ENCODE measurements around the gene DLD.

Gene DLD

GRCh38 chr7:107850643-107851042, 40.3 kb upstream of the DLD start:
- Histone ChIP-seq H3K4me1 (ENCODE audit: control insufficient read depth, insufficient read depth, low read depth, low read length) (no peaks in the 10 kb centered on the region), H2BK15ac (ENCODE audit: low read depth, poor library complexity, severe bottlenecking) (no peak overlapping the region), H3K27ac (ENCODE audit: low read length, poor library complexity, severe bottlenecking) (no peak overlapping the region), H2AK5ac (ENCODE audit: low read length, severe bottlenecking) (no peak overlapping the region), H3K36me3 (ENCODE audit: control insufficient read depth in 1 of 2, insufficient read depth in 2 of 2, low read depth in 1 of 2, low read length in 2 of 2) (no peaks in the 10 kb centered on the region), H2AFZ (ENCODE audit: low read depth, low read length) (no peak overlapping the region), H3K4me3 (ENCODE audit: insufficient read depth in 1 of 2, low read depth in 1 of 2, low read length in 2 of 2) (no peak overlapping the region), H3K79me1 (replicated peaks; ENCODE audit: low read length, poor library complexity, severe bottlenecking) (no peaks in the 10 kb centered on the region), H2BK120ac (ENCODE audit: low read depth, low read length) (no peak overlapping the region), H3K27me3 (ENCODE audit: control insufficient read depth in 1 of 2, insufficient read depth in 1 of 2, low read length in 2 of 2) (peaks cover 16 to 20% of the 10 kb centered on the region in 2 experiments), H2BK12ac (ENCODE audit: low read length in 2 of 2) (no peak overlapping the region), H4K8ac (ENCODE audit: low read length) (no peak overlapping the region), H3K18ac (ENCODE audit: low read depth in 1 of 2, low read length in 2 of 2) (no peak overlapping the region), H3K4me2 (ENCODE audit: low read length, poor library complexity, severe bottlenecking) (no peak overlapping the region), H4K91ac (ENCODE audit: low read length) (no peak overlapping the region), H3K9ac (ENCODE audit: low read length) (no peak overlapping the region), H3K4ac (ENCODE audit: low read depth in 1 of 2, low read length in 2 of 2) (no peak overlapping the region), H3K9me3 (ENCODE audit: control insufficient read depth, low read length) (no peaks in the 10 kb centered on the region), H2BK5ac (ENCODE audit: low read depth, low read length, poor library complexity, severe bottlenecking) (no peak overlapping the region), H3K14ac (ENCODE audit: low read length in 2 of 2) (no peak overlapping the region), H3K23ac (ENCODE audit: low read length in 2 of 2) (no peak overlapping the region)
- WGBS: no CpG with 5 or more reads among the region's 1 CpG
- DNase-seq: no peak

- Histone ChIP-seq H3K9me3 (ENCODE audit: control insufficient read depth, low read length) (no peaks in the 10 kb centered on the region), H3K4me2 (ENCODE audit: low read length, poor library complexity, severe bottlenecking) (no peak overlapping the region), H3K23ac (ENCODE audit: low read length in 2 of 2) (no peak overlapping the region), H3K4me3 (ENCODE audit: insufficient read depth in 1 of 2, low read depth in 1 of 2, low read length in 2 of 2) (no peak overlapping the region), H2AK5ac (ENCODE audit: low read length, severe bottlenecking) (no peak overlapping the region), H4K8ac (ENCODE audit: low read length) (no peak overlapping the region), H2BK5ac (ENCODE audit: low read depth, low read length, poor library complexity, severe bottlenecking) (no peak overlapping the region), H3K27ac (ENCODE audit: low read length, poor library complexity, severe bottlenecking) (no peak overlapping the region), H3K9ac (ENCODE audit: low read length) (no peak overlapping the region), H2AFZ (ENCODE audit: low read depth, low read length) (no peak overlapping the region), H3K36me3 (ENCODE audit: control insufficient read depth in 1 of 2, insufficient read depth in 2 of 2, low read depth in 1 of 2, low read length in 2 of 2) (no peaks in the 10 kb centered on the region), H3K4ac (ENCODE audit: low read depth in 1 of 2, low read length in 2 of 2) (no peak overlapping the region), H2BK12ac (ENCODE audit: low read length in 2 of 2) (no peak overlapping the region), H3K14ac (ENCODE audit: low read length in 2 of 2) (no peak overlapping the region), H3K4me1 (ENCODE audit: control insufficient read depth, insufficient read depth, low read depth, low read length) (no peaks in the 10 kb centered on the region), H3K27me3 (ENCODE audit: control insufficient read depth in 1 of 2, insufficient read depth in 1 of 2, low read length in 2 of 2) (peaks cover 20 to 24% of the 10 kb centered on the region in 2 experiments), H4K91ac (ENCODE audit: low read length) (no peak overlapping the region), H3K18ac (ENCODE audit: low read depth in 1 of 2, low read length in 2 of 2) (no peak overlapping the region), H2BK15ac (ENCODE audit: low read depth, poor library complexity, severe bottlenecking) (no peak overlapping the region), H3K79me1 (replicated peaks; ENCODE audit: low read length, poor library complexity, severe bottlenecking) (no peaks in the 10 kb centered on the region), H2BK120ac (ENCODE audit: low read depth, low read length) (no peak overlapping the region)
- 100% methylated on average over 1 of the region's 1 CpG for WGBS
- DNase-seq: no peak
Measured at GRCh38 chr7:107854454-107854853, 36.5 kb upstream of the DLD start.

- no peaks in the 10 kb centered on the region for H3K4me1 ChIP-seq (ENCODE audit: control insufficient read depth, insufficient read depth, low read depth, low read length)
Measured at GRCh38 chr7:107854989-107855388, 36.0 kb upstream of the DLD start.

GRCh38 chr7:107856806-107857540, 34.0 kb upstream of the DLD start:
- no peak overlapping the region for H2BK5ac ChIP-seq (ENCODE audit: low read depth, low read length, poor library complexity, severe bottlenecking)
- no peaks in the 10 kb centered on the region for H3K36me3 ChIP-seq (ENCODE audit: control insufficient read depth in 1 of 2, insufficient read depth in 2 of 2, low read depth in 1 of 2, low read length in 2 of 2)
- H2BK120ac ChIP-seq (ENCODE audit: low read depth, low read length): no peak overlapping the region
- H3K23ac ChIP-seq (ENCODE audit: low read length in 2 of 2): no peak overlapping the region
- H3K4me2 ChIP-seq (ENCODE audit: low read length, poor library complexity, severe bottlenecking): no peak overlapping the region
- no peak overlapping the region for H3K14ac ChIP-seq (ENCODE audit: low read length in 2 of 2)
- H3K4ac ChIP-seq (ENCODE audit: low read depth in 1 of 2, low read length in 2 of 2): no peak overlapping the region
- no peak overlapping the region for H4K8ac ChIP-seq (ENCODE audit: low read length)
- H3K4me3 ChIP-seq (ENCODE audit: insufficient read depth in 1 of 2, low read depth in 1 of 2, low read length in 2 of 2): no peak overlapping the region
- no peak overlapping the region for H3K27ac ChIP-seq (ENCODE audit: low read length, poor library complexity, severe bottlenecking)
- no peaks in the 10 kb centered on the region for H3K9me3 ChIP-seq (ENCODE audit: control insufficient read depth, low read length)
- no peaks in the 10 kb centered on the region for H3K79me1 ChIP-seq (replicated peaks; ENCODE audit: low read length, poor library complexity, severe bottlenecking)
- no peak for DNase-seq
- no peak overlapping the region for H2AK5ac ChIP-seq (ENCODE audit: low read length, severe bottlenecking)
- peaks cover 20 to 24% of the 10 kb centered on the region in 2 experiments for H3K27me3 ChIP-seq (ENCODE audit: control insufficient read depth in 1 of 2, insufficient read depth in 1 of 2, low read length in 2 of 2)
- no peak overlapping the region for H2AFZ ChIP-seq (ENCODE audit: low read depth, low read length)
- H3K4me1 ChIP-seq (ENCODE audit: control insufficient read depth, insufficient read depth, low read depth, low read length): peaks cover 2% of the 10 kb centered on the region
- no peak overlapping the region for H3K18ac ChIP-seq (ENCODE audit: low read depth in 1 of 2, low read length in 2 of 2)
- WGBS: 91% methylated on average over 2 of the region's 4 CpGs
- H2BK15ac ChIP-seq (ENCODE audit: low read depth, poor library complexity, severe bottlenecking): no peak overlapping the region
- H2BK12ac ChIP-seq (ENCODE audit: low read length in 2 of 2): no peak overlapping the region
- H4K91ac ChIP-seq (ENCODE audit: low read length): no peak overlapping the region
- no peak overlapping the region for H3K9ac ChIP-seq (ENCODE audit: low read length)

More at GRCh38 chr7:107854989-107855388, 36.0 kb upstream of the DLD start:
- Histone ChIP-seq H3K79me1 (replicated peaks; ENCODE audit: low read length, poor library complexity, severe bottlenecking) (no peaks in the 10 kb centered on the region), H2BK12ac (ENCODE audit: low read length in 2 of 2) (no peak overlapping the region), H2BK120ac (ENCODE audit: low read depth, low read length) (no peak overlapping the region), H4K8ac (ENCODE audit: low read length) (no peak overlapping the region), H3K9ac (ENCODE audit: low read length) (no peak overlapping the region), H3K4me2 (ENCODE audit: low read length, poor library complexity, severe bottlenecking) (no peak overlapping the region), H3K27ac (ENCODE audit: low read length, poor library complexity, severe bottlenecking) (no peak overlapping the region), H4K91ac (ENCODE audit: low read length) (no peak overlapping the region), H2BK5ac (ENCODE audit: low read depth, low read length, poor library complexity, severe bottlenecking) (no peak overlapping the region), H3K18ac (ENCODE audit: low read depth in 1 of 2, low read length in 2 of 2) (no peak overlapping the region), H2BK15ac (ENCODE audit: low read depth, poor library complexity, severe bottlenecking) (no peak overlapping the region), H3K36me3 (ENCODE audit: control insufficient read depth in 1 of 2, insufficient read depth in 2 of 2, low read depth in 1 of 2, low read length in 2 of 2) (no peaks in the 10 kb centered on the region), H2AK5ac (ENCODE audit: low read length, severe bottlenecking) (no peak overlapping the region), H3K4me3 (ENCODE audit: insufficient read depth in 1 of 2, low read depth in 1 of 2, low read length in 2 of 2) (no peak overlapping the region), H3K27me3 (ENCODE audit: control insufficient read depth in 1 of 2, insufficient read depth in 1 of 2, low read length in 2 of 2) (peaks cover 20 to 24% of the 10 kb centered on the region in 2 experiments), H3K14ac (ENCODE audit: low read length in 2 of 2) (no peak overlapping the region), H3K9me3 (ENCODE audit: control insufficient read depth, low read length) (no peaks in the 10 kb centered on the region), H2AFZ (ENCODE audit: low read depth, low read length) (no peak overlapping the region), H3K23ac (ENCODE audit: low read length in 2 of 2) (peak overlapping the region in 1 of 2 experiments; percentile 34), H3K4ac (ENCODE audit: low read depth in 1 of 2, low read length in 2 of 2) (no peak overlapping the region)
- WGBS: 55% methylated on average over 4 of the region's 4 CpGs
- DNase-seq: peak; percentile 17

All from mesenchymal stem cell (in vitro differentiated cells and primary cell).